GM18873 (cell line): ENCODE measurements around the gene BRD9.
"Not testable (repeated sequence)": the region's sequence is repeated elsewhere in the genome, so short reads cannot be mapped to it uniquely, and the experiment has no call there.

ENCODE experiments used
- ATAC-seq: cut with Tn5 transposase; IDR thresholded peaks from one replicate; pipeline ENCODE4 v1.9.1; 2021; ENCODE audit warnings: mild to moderate bottlenecking, moderate library complexity, moderate number of reproducible peaks; ENCODE audit not compliant: unreplicated experiment, low FRiP score

Gene BRD9

GRCh38 chr5:923281-923873 is 30.8 kb upstream of the BRD9 start:
- ATAC-seq: no peak

- no peak for ATAC-seq
Measured at GRCh38 chr5:922436-923280, 30.1 kb upstream of the BRD9 start.

- no peak for ATAC-seq
Measured at GRCh38 chr5:921456-922435, 29.1 kb upstream of the BRD9 start.

- ATAC-seq: no peak
Measured at GRCh38 chr5:920321-920720, 27.7 kb upstream of the BRD9 start.

- ATAC-seq: no peak
Measured at GRCh38 chr5:919356-920000, 26.9 kb upstream of the BRD9 start.

GRCh38 chr5:918717-919116 is 26.1 kb upstream of the BRD9 start:
- not testable (repeated sequence) for ATAC-seq

- ATAC-seq: no peak
Measured at GRCh38 chr5:916441-917293, 24.1 kb upstream of the BRD9 start.

- ATAC-seq: no peak
Measured at GRCh38 chr5:915946-916345, 23.3 kb upstream of the BRD9 start.

- ATAC-seq: not testable (repeated sequence)
Measured at GRCh38 chr5:915346-915745, 22.7 kb upstream of the BRD9 start.

- ATAC-seq: no peak
Measured at GRCh38 chr5:914612-915011, 22.0 kb upstream of the BRD9 start.

- ATAC-seq: no peak
Measured at GRCh38 chr5:914174-914573, 21.6 kb upstream of the BRD9 start.

GRCh38 chr5:912280-913091 is 19.9 kb upstream of the BRD9 start:
- no peak for ATAC-seq

GRCh38 chr5:911601-912000 is 19.0 kb upstream of the BRD9 start:
- no peak for ATAC-seq

- ATAC-seq: no peak
Measured at GRCh38 chr5:910769-911160, 18.2 kb upstream of the BRD9 start.

GRCh38 chr5:909994-910768 is 17.6 kb upstream of the BRD9 start:
- ATAC-seq: no peak

GRCh38 chr5:909086-909485 is 16.5 kb upstream of the BRD9 start:
- ATAC-seq: no peak

GRCh38 chr5:908172-908571 is 15.6 kb upstream of the BRD9 start:
- no peak for ATAC-seq

GRCh38 chr5:907366-907910 is 14.8 kb upstream of the BRD9 start:
- ATAC-seq: no peak
